HuH-7.5 (cell line): ENCODE results near the gene SEC14L2.
"Not testable (repeated sequence)": the region's sequence is repeated elsewhere in the genome, so short reads cannot be mapped to it uniquely, and the experiment has no call there.

Source experiments
- DNase-seq: peaks from one replicate; pipeline ENCODE4 v3.0.0; 2011; ENCODE audit warnings: low spot score

The SEC14L2 gene

GRCh38 chr22:30375312-30375849 is 21.4 kb upstream of the SEC14L2 start:
- no peak for DNase-seq

- no peak for DNase-seq
Measured at GRCh38 chr22:30380011-30380410, 16.8 kb upstream of the SEC14L2 start.

DNA sequence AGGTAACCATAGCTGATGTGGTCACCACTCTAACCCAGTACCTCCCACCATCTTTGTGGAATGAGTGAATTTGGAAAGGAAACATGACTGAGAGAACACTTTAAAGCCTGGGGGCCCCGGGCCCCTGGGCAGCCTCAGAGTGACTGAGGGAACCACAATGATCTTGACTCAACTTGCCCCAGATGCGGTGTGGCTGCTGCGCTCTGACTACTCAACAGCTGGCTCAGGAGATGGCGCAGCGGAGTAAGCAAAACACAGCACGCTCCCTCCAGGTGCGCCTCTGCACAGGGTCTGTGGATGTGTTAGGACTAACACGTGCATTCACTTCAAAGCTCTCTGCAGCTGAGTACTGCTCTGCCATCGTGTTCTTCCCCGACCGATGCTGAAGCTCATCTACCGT is 15.6 kb upstream of the SEC14L2 start:
- DNase-seq: no peak

GRCh38 chr22:30382340-30382739 is 14.5 kb upstream of the SEC14L2 start:
- DNase-seq: no peak

GRCh38 chr22:30383061-30383460 is 13.8 kb upstream of the SEC14L2 start:
- no peak for DNase-seq

- no peak for DNase-seq
Measured at GRCh38 chr22:30385942-30386341, 10.9 kb upstream of the SEC14L2 start.

DNA sequence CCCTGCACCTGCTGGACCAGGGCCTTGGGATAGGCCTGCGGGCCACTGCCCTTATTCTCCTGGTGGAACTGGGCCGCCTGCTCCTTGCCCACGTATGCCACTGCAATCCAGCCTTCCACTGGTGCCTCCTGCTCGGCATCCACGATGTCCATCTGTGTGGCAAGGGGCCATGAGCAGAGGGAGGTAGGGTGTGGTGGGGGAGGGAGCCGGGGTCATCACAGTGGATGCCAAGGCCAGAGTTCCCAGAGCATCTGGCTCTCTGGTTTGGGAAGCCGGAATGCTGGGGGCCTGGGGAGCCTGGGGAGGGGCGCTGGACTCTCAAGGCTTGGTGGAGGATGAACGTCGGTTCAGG is 10.2 kb upstream of the SEC14L2 start:
- DNase-seq: peak; percentile 53

GRCh38 chr22:30386960-30387827 is 9.6 kb upstream of the SEC14L2 start, which contains the start of gene RNF215:
Gene RNF215 (minus strand): TSS chr22:30387411. CDS start chr22:30387313, 98 bp downstream.
- DNase-seq: peak; percentile 87

GRCh38 chr22:30390974-30391691 is 5.7 kb upstream of the SEC14L2 start:
- peak; percentile 85 for DNase-seq

DNA sequence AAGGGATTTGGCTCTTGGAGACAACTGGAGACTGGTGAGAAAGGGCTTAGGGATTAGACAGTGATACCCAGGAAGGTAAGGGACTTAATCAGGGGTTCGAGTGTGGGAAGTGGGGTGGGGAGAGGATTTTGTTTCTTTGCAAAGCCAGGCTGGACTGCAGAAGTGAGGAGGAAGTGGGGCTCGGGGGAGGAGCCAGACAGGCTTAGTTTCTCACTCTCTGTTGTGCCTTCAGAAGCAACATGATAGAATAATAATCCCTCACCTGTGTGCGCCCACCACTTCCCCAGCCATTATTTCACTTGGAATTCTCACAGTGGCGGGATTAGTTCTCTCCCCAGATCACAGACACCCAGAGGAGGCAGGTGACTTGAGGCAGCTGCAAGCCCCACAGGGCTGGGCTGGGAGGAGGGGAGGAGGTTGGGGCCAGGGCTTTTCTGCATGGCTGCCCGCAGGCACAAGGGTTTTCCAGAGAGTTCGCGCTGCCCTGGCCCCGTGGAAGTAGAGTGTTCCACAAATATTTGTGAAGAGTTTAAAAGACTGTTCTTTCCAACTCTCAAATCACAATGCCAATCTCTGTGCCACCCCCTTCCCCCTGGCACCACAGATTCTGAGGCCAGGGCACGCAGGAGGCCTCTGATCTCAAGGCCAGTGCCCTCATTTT is 4.0 kb upstream of the SEC14L2 start:
- no peak for DNase-seq

GRCh38 chr22:30393322-30393680 is 3.5 kb upstream of the SEC14L2 start:
- no peak for DNase-seq

DNA sequence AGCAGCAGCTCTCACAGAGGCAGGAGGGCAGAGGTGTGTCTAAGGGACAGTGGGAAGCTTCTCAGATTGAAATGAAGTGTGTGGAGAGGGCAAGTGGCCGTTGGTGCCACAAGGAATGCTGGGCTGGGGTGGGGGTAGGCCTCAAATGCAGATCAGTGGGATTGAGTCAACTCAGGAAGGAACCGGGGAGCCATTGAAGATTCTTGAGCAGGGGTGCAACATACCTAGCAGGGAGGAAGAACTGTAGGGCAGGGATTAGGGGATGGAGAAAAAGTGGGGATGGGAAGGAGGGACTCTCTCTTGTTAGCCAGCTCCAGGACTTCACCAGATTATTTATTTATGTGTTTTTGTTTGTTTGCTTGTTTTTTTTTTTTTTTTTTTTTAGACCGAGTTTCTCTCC is 2.9 kb upstream of the SEC14L2 start:
- DNase-seq: no peak

GRCh38 chr22:30397656-30398635 is 1.1 kb downstream of the SEC14L2 start:
- DNase-seq: no peak

DNA sequence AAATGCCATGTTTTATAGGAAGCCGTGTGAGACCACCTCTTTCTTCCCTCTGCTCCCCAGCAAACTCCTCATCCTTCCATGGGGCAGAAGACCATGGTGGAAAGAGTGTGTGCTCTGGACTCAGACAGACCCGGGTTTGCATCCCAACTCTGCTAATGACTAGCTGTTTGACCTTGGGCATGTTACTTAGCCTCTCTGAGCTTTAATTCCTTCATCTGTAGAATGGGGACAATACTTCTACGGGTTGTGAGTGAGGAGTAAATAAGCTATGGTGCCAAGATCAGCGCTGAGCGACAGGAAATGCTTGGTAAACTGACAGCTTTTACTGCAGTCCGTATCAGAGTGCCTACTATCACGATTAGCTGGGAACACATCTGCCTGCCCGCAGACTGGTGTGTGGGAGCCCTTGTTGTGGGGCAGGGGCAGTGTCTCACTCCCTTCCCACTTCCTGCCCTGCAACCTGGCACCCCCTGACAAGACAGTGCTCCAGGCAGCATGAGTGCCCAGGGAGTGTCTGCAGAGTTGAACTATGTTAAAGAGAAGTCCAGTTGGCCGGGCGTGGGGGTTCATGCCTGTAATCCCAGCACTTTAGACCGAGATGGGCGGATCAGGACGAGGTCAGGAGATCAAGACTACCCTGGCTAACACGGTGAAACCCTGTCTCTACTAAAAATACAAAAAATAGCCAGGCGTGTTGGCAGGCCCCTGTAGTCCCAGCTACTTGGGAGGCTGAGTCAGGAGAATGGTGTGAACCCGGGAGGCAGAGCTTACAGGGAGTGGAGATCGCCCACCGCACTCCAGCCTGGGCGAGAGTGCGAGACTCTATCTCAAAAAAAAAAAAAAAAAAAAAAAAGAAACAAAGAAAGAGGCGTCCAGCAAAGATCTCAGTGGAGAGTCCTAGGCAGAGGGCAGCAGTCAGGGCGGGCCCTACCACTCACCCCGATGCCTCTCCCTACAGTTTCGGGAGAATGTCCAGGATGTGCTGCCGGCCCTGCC is 2.2 kb downstream of the SEC14L2 start:
- no peak for DNase-seq

- no peak for DNase-seq
Measured at GRCh38 chr22:30399718-30400117, 2.9 kb downstream of the SEC14L2 start.

- DNase-seq: no peak
Measured at GRCh38 chr22:30400159-30400558, 3.3 kb downstream of the SEC14L2 start.

GRCh38 chr22:30401024-30401423 is 4.2 kb downstream of the SEC14L2 start:
- DNase-seq: not testable (repeated sequence)

DNA sequence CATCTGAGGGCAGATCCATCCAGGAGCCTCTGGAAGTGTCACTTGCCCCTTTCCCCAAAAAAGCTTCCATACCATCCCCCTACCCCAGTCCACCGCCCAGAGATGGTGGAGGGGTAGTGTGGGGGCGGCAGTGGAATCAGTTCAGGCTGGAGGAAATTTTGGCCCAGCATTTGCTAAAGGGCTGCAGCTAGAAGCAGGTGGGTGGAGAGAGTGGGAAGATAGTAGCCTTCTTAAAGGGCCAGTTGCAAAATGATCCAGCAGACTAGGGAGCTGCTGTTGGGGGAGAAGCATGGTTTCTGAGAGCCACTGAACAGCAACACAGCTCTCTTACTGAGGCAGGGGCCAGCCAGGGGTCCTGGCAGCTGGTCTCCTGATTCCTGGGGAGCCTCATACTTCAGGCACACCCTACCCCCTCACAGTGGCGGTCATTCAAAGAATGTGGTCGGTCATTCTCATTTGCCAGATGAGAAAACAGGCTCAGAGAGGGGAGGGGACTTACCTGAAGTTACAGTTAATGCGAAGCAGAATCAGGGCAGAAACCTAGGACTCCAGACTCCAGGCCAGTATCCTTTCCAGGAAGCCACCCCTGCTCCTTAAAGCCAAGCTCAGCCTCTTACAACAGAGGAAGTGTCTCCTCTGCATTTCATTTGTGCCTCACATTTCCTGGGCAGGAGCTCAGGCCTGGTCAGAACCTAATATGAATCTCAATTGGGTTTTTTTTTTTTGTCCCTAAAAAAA is 5.4 kb downstream of the SEC14L2 start:
- no peak for DNase-seq

DNA sequence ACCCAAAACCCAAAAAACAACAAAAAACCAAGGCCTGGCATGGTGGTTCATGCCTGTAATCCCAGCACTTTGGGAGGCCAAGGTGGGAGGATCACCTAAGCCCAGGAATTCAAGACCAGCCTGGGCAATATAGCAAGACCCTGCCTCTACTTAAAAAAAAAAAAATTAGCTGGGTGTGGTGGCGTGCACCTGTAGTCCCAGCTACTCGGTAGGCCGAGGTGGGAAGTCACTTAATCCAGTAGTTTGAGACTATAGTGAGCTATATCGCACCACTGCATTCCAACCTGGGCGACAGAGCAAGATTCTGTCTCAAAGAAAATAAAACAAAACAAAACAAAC is 5.9 kb downstream of the SEC14L2 start:
- DNase-seq: not testable (repeated sequence)

DNA sequence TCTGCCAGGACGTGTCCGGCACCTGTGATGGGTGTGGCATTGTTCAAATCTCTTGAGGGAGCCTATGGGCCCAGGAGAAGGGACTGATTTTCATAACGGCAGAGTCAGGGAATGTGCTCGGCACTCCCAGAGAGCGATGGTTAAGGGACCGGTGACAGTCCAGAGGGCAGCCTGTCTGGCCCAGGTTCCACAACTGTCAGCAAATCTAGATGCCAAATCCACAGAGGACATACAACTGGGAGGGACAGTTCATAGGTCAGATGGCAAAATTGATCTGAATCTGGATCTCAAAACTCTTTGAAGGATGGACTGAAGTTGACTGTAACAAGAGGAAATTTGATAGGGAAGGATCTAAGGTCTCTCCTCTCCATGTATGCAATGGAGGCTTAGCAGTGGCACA is 7.5 kb downstream of the SEC14L2 start:
- no peak for DNase-seq
